22Rv1 (cell line): ENCODE data around the gene NGFR.

ENCODE experiments used
- H3K27ac ChIP-seq: fragments of 450-650 bp; 2 replicates; pipeline ENCODE4 v1.5.1; 2017
- ZFX ChIP-seq: fragments of 450-650 bp; IDR thresholded peaks from 2 replicates; pipeline ENCODE4 v1.6.1; 2017; ENCODE audit warnings: antibody characterized with exemption, borderline replicate concordance
- TF ChIP-seq, protein P1 (sequence below): fragments of 450-650 bp; IDR thresholded peaks from 2 replicates; pipeline ENCODE4 v1.5.1; 2017; ENCODE audit warnings: mild to moderate bottlenecking

The NGFR gene, protein sequence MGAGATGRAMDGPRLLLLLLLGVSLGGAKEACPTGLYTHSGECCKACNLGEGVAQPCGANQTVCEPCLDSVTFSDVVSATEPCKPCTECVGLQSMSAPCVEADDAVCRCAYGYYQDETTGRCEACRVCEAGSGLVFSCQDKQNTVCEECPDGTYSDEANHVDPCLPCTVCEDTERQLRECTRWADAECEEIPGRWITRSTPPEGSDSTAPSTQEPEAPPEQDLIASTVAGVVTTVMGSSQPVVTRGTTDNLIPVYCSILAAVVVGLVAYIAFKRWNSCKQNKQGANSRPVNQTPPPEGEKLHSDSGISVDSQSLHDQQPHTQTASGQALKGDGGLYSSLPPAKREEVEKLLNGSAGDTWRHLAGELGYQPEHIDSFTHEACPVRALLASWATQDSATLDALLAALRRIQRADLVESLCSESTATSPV

DNA sequence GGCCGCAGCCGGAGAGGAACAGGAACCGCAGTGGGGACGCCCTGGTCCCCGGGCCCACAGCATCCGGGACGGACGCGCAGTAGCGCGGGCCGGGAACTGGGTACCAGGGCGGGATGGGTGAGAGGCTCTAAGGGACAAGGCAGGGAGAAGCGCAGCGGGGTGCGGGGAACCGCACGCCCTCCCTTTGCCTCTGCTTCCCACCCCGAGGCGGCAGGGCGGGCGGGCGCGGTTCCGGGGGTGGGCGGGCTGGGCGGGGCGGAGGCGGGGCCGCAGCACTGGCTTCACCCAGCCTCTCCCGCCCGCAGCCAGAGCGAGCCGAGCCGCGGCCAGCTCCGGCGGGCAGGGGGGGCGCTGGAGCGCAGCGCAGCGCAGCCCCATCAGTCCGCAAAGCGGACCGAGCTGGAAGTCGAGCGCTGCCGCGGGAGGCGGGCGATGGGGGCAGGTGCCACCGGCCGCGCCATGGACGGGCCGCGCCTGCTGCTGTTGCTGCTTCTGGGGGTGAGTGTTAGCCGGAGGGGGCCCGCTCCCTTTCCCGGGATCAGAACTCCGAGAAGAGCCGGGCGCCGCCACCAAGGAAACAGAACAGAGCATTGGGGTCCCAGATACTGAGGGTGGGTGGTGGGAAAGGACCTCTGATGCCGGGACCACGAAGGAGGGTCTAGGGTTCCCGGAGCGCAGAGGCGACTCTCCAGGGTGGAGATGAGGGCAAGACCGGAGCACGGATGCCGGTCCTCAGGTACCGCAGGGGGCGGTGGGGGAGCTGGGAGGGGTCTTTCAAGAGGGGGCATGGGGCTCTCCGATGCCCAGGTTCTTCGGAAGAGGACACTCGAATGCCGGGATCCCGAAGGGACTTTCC, at the start of gene NGFR:
NGFR (plus strand) TSS at position 308 of the 856 bp plus-strand sequence; CDS start at position 433, 125 bp downstream.
- TF ChIP-seq, protein P1, sequence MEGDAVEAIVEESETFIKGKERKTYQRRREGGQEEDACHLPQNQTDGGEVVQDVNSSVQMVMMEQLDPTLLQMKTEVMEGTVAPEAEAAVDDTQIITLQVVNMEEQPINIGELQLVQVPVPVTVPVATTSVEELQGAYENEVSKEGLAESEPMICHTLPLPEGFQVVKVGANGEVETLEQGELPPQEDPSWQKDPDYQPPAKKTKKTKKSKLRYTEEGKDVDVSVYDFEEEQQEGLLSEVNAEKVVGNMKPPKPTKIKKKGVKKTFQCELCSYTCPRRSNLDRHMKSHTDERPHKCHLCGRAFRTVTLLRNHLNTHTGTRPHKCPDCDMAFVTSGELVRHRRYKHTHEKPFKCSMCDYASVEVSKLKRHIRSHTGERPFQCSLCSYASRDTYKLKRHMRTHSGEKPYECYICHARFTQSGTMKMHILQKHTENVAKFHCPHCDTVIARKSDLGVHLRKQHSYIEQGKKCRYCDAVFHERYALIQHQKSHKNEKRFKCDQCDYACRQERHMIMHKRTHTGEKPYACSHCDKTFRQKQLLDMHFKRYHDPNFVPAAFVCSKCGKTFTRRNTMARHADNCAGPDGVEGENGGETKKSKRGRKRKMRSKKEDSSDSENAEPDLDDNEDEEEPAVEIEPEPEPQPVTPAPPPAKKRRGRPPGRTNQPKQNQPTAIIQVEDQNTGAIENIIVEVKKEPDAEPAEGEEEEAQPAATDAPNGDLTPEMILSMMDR: peak; percentile 54
- no peak for TF ChIP-seq ZFX
- H3K27ac ChIP-seq: no peak within 1 kb of the TSS

DNA sequence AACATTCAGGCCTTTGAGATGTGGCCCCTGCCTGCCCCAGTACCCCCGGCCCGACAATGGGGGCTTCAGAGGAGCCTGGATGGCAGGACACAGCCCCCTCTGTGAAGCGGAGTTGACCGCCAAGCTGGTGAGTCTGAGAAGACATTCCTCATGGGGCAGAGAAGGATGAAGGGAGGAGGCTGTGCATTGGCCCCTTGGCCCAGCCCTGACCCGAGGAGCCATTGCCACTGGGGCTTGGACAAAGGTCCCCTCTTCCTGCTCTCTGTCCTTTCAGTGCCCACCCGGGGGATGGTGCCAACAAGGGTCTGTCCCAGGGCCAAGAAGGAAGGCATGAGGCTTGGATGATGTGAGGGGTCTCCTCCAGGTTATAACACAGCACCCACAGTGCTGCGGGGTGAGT, 49.5 kb upstream of the NGFR start:
- H3K27ac ChIP-seq: no peak overlapping the region
- TF ChIP-seq ZFX: no peak
- TF ChIP-seq, protein P1: no peak

DNA sequence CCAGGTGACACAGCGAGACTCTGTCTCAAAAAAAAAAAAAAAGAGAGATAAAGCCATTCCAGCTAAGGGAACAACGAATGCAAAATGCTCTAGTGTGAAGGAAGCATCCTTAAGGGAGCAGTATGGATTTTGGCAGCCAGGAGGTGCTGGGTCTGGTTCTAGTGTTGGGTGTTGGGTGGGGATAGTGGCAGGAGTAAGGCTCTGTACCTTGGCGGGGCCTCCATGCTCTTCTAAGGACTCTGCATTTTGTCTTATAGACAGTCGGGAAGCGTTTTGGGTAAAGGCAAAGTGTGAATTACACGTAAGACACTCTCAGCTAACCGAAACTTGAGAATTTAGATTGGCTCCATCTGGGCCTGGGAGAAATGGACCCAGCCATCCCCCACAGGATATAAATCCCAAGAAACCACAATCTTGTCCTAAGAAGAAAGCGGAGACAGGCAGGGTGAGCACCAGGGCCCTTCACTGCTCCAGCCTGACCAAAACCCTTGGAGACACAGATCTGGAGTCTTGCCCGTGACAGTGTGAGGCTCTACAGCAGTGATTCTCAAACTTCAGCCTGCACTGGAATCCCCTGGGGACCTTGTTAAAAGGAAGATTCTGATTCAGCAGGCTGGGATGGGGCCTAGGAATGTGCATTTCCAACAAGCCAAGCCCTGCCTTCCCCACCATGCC, 47.3 kb upstream of the NGFR start:
- no peak overlapping the region for H3K27ac ChIP-seq
- TF ChIP-seq, protein P1: no peak
- no peak for TF ChIP-seq ZFX

DNA sequence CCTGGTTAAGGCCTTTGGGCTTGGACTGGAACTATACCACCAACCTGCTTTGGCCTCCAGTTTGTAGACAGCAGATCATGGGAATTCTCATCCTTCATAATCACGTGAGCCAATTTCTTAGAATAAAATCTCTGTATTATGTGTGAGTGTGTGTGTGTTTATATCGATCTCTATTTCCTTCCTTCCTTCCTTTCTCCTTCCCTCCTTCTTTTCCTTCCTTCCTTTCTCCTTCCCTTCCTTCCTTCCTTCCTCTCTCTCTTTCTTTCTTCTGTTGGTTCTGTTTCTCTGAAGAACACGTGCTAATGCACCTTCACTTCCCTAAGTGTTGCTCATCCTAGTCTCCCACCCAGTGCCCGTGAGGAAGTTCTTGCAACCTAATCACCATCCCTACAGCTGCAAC, 44.9 kb upstream of the NGFR start:
- H3K27ac ChIP-seq: no peak overlapping the region

DNA sequence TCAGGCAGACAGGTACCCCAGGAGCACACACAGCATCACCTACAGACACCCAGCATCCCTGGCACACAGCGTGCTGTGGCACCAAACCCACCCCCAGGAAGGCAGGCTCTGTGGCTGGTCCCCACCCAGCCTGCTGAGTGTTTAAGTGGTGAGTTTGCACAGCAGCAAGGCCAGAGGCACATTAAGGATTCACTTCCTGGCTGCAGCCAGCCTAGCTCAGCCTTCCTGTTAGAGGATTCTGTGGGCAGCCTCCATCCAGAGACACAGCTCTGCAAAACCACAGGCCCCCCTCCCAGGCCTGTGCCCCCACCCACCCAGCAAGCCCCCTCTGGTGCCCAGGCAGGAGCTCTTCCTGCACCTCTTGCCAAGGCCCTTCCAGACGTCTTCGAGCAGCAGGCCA, 44.4 kb upstream of the NGFR start:
- TF ChIP-seq ZFX: no peak
- H3K27ac ChIP-seq: no peak overlapping the region

More for the DNA sequence above, 44.9 kb upstream of the NGFR start:
- TF ChIP-seq, protein P1: no peak
- no peak for TF ChIP-seq ZFX

DNA sequence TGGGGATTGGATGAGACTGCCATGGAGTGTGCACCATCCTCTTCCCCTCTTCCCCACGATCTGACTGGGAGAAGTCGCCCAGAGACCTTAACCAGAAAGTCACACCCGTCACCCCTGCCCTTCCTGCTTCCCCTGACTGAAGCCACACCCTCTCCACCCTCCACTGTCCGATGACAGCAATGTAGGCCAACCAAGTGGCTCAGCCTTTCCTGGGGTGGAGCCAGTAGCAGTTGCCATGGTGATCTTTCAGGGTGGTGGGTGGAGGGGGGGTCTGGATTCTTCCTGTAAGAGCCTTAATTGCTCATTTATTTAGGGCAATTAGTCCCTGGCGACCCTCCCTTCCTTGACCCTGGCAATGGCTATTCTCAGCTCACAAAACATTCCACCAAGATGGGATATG, 42.9 kb upstream of the NGFR start:
- no peak overlapping the region for H3K27ac ChIP-seq
- no peak for TF ChIP-seq ZFX
- TF ChIP-seq, protein P1: no peak

DNA sequence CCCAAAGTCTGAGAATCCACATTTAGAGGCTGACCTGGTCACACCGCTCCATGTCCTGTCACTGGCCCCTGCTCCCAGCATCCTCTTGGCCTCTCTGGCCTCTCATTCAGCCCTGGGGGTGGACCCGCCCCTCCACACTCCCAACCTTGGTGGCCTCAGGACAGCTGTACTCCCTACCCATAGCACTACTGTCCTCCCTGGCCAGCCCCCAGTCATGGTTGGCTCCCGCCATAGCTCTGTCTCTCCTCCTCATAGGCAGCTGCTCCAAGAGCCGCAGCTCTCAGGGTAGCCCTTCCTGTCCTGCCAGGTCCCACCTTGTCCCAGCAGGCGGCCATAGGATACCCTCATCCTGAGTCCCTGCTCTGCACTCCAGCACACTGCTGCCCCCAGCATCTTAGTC, 42.4 kb upstream of the NGFR start:
- H3K27ac ChIP-seq: no peak overlapping the region

More for the DNA sequence above, 42.4 kb upstream of the NGFR start:
- no peak for TF ChIP-seq ZFX
- TF ChIP-seq, protein P1: no peak
